K562 (cell line): ENCODE data around the gene EFHC1. TPM values are rescaled to one million over a fixed set of nuclear protein-coding genes. Genes with fewer than 3 reads are reported as not detected.

Source experiments
- ATAC-seq: fragments of 200-7000 bp; cut with Tn5 transposase; 3 replicates; pipeline ENCODE4 v1.9.1; 2020; ENCODE audit warnings: moderate library complexity
- BruUV-seq: library from RNA; stranded (reverse); fragments of 400-500 nt; replicated peaks from 2 replicates; lab custom pipeline; 2021; lab: Mats Ljungman, UMichigan
- CTCF ChIA-PET: fragments of 300-600 bp; formaldehyde crosslinking; extraction: SDS; loops from one replicate; lab custom pipeline; 2021; ENCODE audit warnings: low intra/inter-chr PET ratio; lab: Yijun Ruan, JAX
- POLR2A ChIA-PET: fragments of 300-600, 350-650 bp; sonication (Branson Sonifier 250); formaldehyde crosslinking; extraction: SDS; loops from one replicate; lab custom pipeline; 2021; ENCODE audit warnings: antibody characterized with exemption, inconsistent platforms; lab: Yijun Ruan, JAX
- DNase-seq, 4 experiments: peaks; one replicate each; pipeline versions ENCODE4 v3.0.0 to v3.0.0-alpha.2; 2011 to 2018; ENCODE audit warnings: low spot score in 3 of 4, mixed read lengths in 3 of 4; ENCODE audit errors: extremely low read depth in 1 of 4
- FAIRE-seq: peaks from 2 replicates; lab custom pipeline; 2011; peaks lifted over from hg19 to GRCh38; lab: Jason Lieb, UNC
- H2AFZ ChIP-seq: 2 replicates; pipeline ENCODE4 v1.6.0; 2011; ENCODE audit warnings: low read depth, low read length, control low read depth, inconsistent platforms
- H3K27ac ChIP-seq: fragments of 200-600 bp; 3 replicates; pipeline ENCODE4 v1.8.0; 2011; ENCODE audit warnings: low read depth, mild to moderate bottlenecking, control low read depth, inconsistent platforms, low read length, moderate library complexity, mixed read lengths; ENCODE audit errors: extremely low read depth
- H3K27me3 ChIP-seq, 2 experiments: fragments of 300-600 bp in 1 of 2; 2 replicates in 1 of 2; 3 replicates in 1 of 2; pipeline versions ENCODE4 v1.6.0 to v1.8.0; 2011; ENCODE audit warnings: inconsistent platforms in 2 of 2, low read length in 2 of 2, mild to moderate bottlenecking in 1 of 2, mixed read lengths in 1 of 2, moderate library complexity in 1 of 2; ENCODE audit not compliant: control insufficient read depth in 2 of 2, insufficient read depth in 2 of 2
- H3K36me3 ChIP-seq: fragments of 300-600 bp; 3 replicates; pipeline ENCODE4 v1.8.0; 2011; ENCODE audit warnings: mild to moderate bottlenecking, low read length, inconsistent platforms; ENCODE audit not compliant: control insufficient read depth, insufficient read depth
- H3K4me1 ChIP-seq, 2 experiments: fragments of 200-600 bp in 1 of 2; replicated peaks in 1 of 2; 2 replicates in 1 of 2; 3 replicates in 1 of 2; pipeline versions ENCODE4 v1.5.1 to v1.8.0; 2011; ENCODE audit warnings: inconsistent platforms in 2 of 2, low read length in 2 of 2, mild to moderate bottlenecking in 1 of 2, mixed read lengths in 1 of 2, moderate library complexity in 1 of 2; ENCODE audit not compliant: control insufficient read depth in 2 of 2, insufficient read depth in 2 of 2
- H3K4me2 ChIP-seq: 2 replicates; pipeline ENCODE4 v1.6.1; 2011; ENCODE audit warnings: low read length, control low read depth, inconsistent platforms, mixed read lengths; ENCODE audit not compliant: insufficient read depth
- H3K4me3 ChIP-seq: fragments of 200-600 bp; sonication (generic), shearing (Covaris generic); 2 replicates; pipeline ENCODE4 v1.5.1; 2016; ENCODE audit warnings: control low read depth, inconsistent platforms
- H3K79me2 ChIP-seq: fragments of 200-600 bp; 3 replicates; pipeline ENCODE4 v1.8.0; 2011; ENCODE audit warnings: low read length, inconsistent platforms; ENCODE audit not compliant: control insufficient read depth, insufficient read depth
- H3K9ac ChIP-seq, 2 experiments: 2 replicates each; pipeline versions ENCODE4 v1.6.0 to v1.6.1; 2011; ENCODE audit warnings: low read depth in 2 of 2, low read length in 2 of 2, control low read depth in 1 of 2, inconsistent platforms in 1 of 2, mild to moderate bottlenecking in 1 of 2, mixed read lengths in 1 of 2; ENCODE audit not compliant: insufficient read depth in 1 of 2
- H3K9me1 ChIP-seq: one replicate; pipeline ENCODE4 v1.6.0; 2011; ENCODE audit warnings: inconsistent platforms, mild to moderate bottlenecking, low read length, moderate library complexity; ENCODE audit not compliant: control insufficient read depth, insufficient read depth
- H3K9me3 ChIP-seq: replicated peaks from 2 replicates; pipeline ENCODE4 v1.5.1; 2011; ENCODE audit warnings: low read depth, low read length, inconsistent platforms; ENCODE audit not compliant: control insufficient read depth, insufficient read depth
- H4K20me1 ChIP-seq: replicated peaks from 2 replicates; pipeline ENCODE4 v1.6.1; 2011; ENCODE audit warnings: low read length, inconsistent platforms, mixed read lengths; ENCODE audit not compliant: control insufficient read depth, insufficient read depth
- EP300 ChIP-seq: IDR thresholded peaks from 2 replicates; pipeline ENCODE4 v1.6.1; 2012; ENCODE audit warnings: low read length, improper control_type of control experiment
- GTF2B ChIP-seq: IDR thresholded peaks from 2 replicates; pipeline ENCODE4 v1.6.1; 2011; ENCODE audit not compliant: insufficient read length; ENCODE audit errors: extremely low read depth
- HDAC2 ChIP-seq: fragments of 450-650 bp; IDR thresholded peaks from 2 replicates; pipeline ENCODE4 v1.6.1; 2016; ENCODE audit warnings: mild to moderate bottlenecking
- HDAC6 ChIP-seq: IDR thresholded peaks from 2 replicates; pipeline ENCODE4 v1.6.1; 2012; ENCODE audit warnings: low read depth, mild to moderate bottlenecking, control low read depth, inconsistent platforms, low read length, moderate library complexity
- POU5F1 ChIP-seq: fragments of 150-350 bp; IDR thresholded peaks from 2 replicates; pipeline ENCODE4 v1.6.1; 2014; ENCODE audit warnings: borderline replicate concordance, low read length, low read depth, mild to moderate bottlenecking; ENCODE audit not compliant: partially characterized antibody
- PTBP1 ChIP-seq: fragments of 200-400 bp; formaldehyde crosslinking; IDR thresholded peaks from 2 replicates; pipeline ENCODE4 v1.6.1; 2017; ENCODE audit warnings: low read depth, low read length
- RUNX1 ChIP-seq: sonication (generic); IDR thresholded peaks from 2 replicates; pipeline ENCODE4 v1.6.1; 2016; ENCODE audit warnings: antibody characterized with exemption, low read depth
- SIRT6 ChIP-seq: IDR thresholded peaks from one replicate; pipeline ENCODE4 v1.6.1; 2012; ENCODE audit warnings: low read depth, mild to moderate bottlenecking, control low read depth, inconsistent platforms, low read length, moderate library complexity
- TAF1 ChIP-seq: IDR thresholded peaks from 2 replicates; pipeline ENCODE4 v1.6.1; 2011; ENCODE audit warnings: mild to moderate bottlenecking, low read length, moderate library complexity; ENCODE audit not compliant: insufficient read depth, control insufficient read depth, severe bottlenecking; ENCODE audit errors: extremely low read depth
- THRB ChIP-seq: fragments of 450-650 bp; formaldehyde crosslinking; conservative IDR thresholded peaks from 2 replicates; pipeline ENCODE4 v1.4.0; 2022; ENCODE audit warnings: mild to moderate bottlenecking, missing genetic modification characterization
- TRIM25 ChIP-seq: fragments of 450-650 bp; IDR thresholded peaks from 2 replicates; pipeline ENCODE4 v1.7.0; 2016; ENCODE audit warnings: borderline replicate concordance
- ZBTB43 ChIP-seq: sonication (generic); formaldehyde crosslinking; IDR thresholded peaks from 2 replicates; pipeline ENCODE4 v1.8.0; 2023; ENCODE audit warnings: mild to moderate bottlenecking, missing genetic modification reagents
- ZNF24 ChIP-seq: fragments of 450-650 bp; IDR thresholded peaks from 2 replicates; pipeline ENCODE4 v1.6.1; 2016
- WGBS: fragments of 100-300 bp; shearing (Covaris generic); methylation state at CpG from one replicate; pipeline ENCODE4 v1.1.6; 2016; ENCODE audit warnings: low coverage, mixed read lengths; ENCODE audit not compliant: insufficient coverage; ENCODE audit errors: missing lambda C conversion rate; 5-methylcytosine and 5-hydroxymethylcytosine counted together
- in situ Hi-C: fragments of 300-500 bp; cut with MboI; formaldehyde crosslinking; loops from 4 replicates; pipeline ENCODE4 v1.15.0; 2018; ENCODE audit warnings: inconsistent platforms, mixed read lengths
- intact Hi-C: fragments of 100-400 bp; cut with micrococcal nuclease; formaldehyde crosslinking; loops from 2 replicates; pipeline ENCODE4 v1.14.2; 2022
- polyA plus RNA-seq, 8 experiments: library from polyadenylated mRNA; depleted of rRNA in 4 of 8; stranded (reverse) in 5 of 8; unstranded in 3 of 8; fragments of >200 nt; fragmentation: Nextera tagmentation in 2 of 8; fragmentation: Illumina TruSeq in 1 of 8; extraction: Ambion mirVana in 2 of 8; extraction: Trizol in 1 of 8; gene quantifications; 2 replicates each; pipeline versions ENCODE4 v1.2.1 to v1.2.3, GENCODE V29; 2011 to 2014; ENCODE audit warnings: inconsistent platforms in 1 of 8, missing spikeins in 1 of 8
- total RNA-seq, 7 experiments: library from RNA; depleted of rRNA in 6 of 7; stranded (reverse); fragments of >200 nt in 6 of 7; fragmentation: Illumina TruSeq in 2 of 7; extraction: Trizol in 2 of 7; gene quantifications; 2 replicates each; pipeline versions ENCODE4 v1.2.1 to v1.2.3, GENCODE V29; 2011 to 2021; ENCODE audit warnings: low replicate concordance in 1 of 7

The EFHC1 gene
- total and polyA plus RNA-seq, 9 of the 15 experiments (the other 6 are each of a cell fraction or from before 2014, with no cell fraction given), result 9.5 to 31.0 (median 14.9) TPM

- H3K36me3 ChIP-seq, result peaks cover 2% of the 10 kb centered on the region; the same call in 1 of the 3 replicates
- no peak overlapping the region for H3K4me2 ChIP-seq
- no peaks in the 10 kb centered on the region for H3K9me3 ChIP-seq
- ChIA-PET POLR2A (interaction anchor here (1.2 kb wide), 1 partner anchor 88 kb away, joined by 3 read pairs; no protein-coding TSS in a partner anchor), CTCF (interaction anchor here (0.7 to 3.4 kb wide), 3 partner anchors 113 to 288 kb away, joined by 4 to 24 read pairs (median 10); partner anchors contain the start of gene MCM3)
- WGBS, result 47% methylated on average over 2 of the region's 2 CpGs
- BruUV-seq, result no TSS peak
- ATAC-seq (no peak), DNase-seq (no peak), FAIRE-seq (peak; percentile 23)
- no peak overlapping the region for H3K27ac ChIP-seq
- intact Hi-C loops (no loop called here), in situ Hi-C loops (loop anchor here (25.0 kb wide), 1 partner anchor 1087 kb away; no protein-coding TSS in a partner anchor)
- no peaks in the 10 kb centered on the region for H3K79me2 ChIP-seq
- no peak overlapping the region for H2AFZ ChIP-seq
- no peak overlapping the region for H3K4me3 ChIP-seq
- H3K9ac ChIP-seq, result no peak overlapping the region
- TF ChIP-seq RUNX1 (no peak), POU5F1 (no peak), TRIM25 (no peak), ZNF24 (no peak), GTF2B (no peak), ZBTB43 (CRISPR knock-in tag) (no peak), HDAC6 (no peak), EP300 (no peak), PTBP1 (no peak), HDAC2 (no peak), THRB (CRISPR knock-in tag) (no peak), SIRT6 (no peak), TAF1 (no peak)
- H3K9me1 ChIP-seq, result no peaks in the 10 kb centered on the region
- no peaks in the 10 kb centered on the region for H3K27me3 ChIP-seq
- H3K4me1 ChIP-seq, result peaks cover 0 to 4% of the 10 kb centered on the region in 2 experiments; a peak in 4 of 5 replicates
- H4K20me1 ChIP-seq, result no peaks in the 10 kb centered on the region
Measured at GRCh38 chr6:52400313-52401041, 19.7 kb upstream of the EFHC1 start.
